GM12874 (cell line): ENCODE data around the gene RBM43.

Experiments
- TF ChIP-seq, protein P1 (sequence below): IDR thresholded peaks from 2 replicates; pipeline ENCODE4 v1.5.1; 2011; ENCODE audit warnings: low read depth, mild to moderate bottlenecking, control low read depth, low read length, moderate library complexity; ENCODE audit not compliant: insufficient read depth

Gene RBM43

DNA sequence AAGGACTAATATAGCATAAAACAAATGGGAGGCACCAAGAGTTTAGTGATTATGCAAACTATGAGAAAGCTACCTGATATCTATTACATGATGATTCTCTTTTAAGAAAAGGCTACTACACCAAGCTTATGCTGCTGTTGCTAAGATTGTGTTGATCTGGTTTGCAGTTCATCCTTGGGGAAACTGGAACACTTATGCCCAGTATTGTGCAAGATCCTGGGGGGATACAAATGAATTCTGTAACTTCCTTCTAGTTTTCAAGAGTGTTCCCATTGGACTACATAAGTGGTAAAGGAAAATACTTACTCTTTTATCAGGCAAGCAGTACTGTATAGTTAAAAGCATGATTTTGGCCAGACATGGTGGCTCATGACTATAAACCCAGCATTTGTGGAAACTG is 30.9 kb upstream of the RBM43 start:
- TF ChIP-seq, protein P1, sequence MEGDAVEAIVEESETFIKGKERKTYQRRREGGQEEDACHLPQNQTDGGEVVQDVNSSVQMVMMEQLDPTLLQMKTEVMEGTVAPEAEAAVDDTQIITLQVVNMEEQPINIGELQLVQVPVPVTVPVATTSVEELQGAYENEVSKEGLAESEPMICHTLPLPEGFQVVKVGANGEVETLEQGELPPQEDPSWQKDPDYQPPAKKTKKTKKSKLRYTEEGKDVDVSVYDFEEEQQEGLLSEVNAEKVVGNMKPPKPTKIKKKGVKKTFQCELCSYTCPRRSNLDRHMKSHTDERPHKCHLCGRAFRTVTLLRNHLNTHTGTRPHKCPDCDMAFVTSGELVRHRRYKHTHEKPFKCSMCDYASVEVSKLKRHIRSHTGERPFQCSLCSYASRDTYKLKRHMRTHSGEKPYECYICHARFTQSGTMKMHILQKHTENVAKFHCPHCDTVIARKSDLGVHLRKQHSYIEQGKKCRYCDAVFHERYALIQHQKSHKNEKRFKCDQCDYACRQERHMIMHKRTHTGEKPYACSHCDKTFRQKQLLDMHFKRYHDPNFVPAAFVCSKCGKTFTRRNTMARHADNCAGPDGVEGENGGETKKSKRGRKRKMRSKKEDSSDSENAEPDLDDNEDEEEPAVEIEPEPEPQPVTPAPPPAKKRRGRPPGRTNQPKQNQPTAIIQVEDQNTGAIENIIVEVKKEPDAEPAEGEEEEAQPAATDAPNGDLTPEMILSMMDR = no peak

DNA sequence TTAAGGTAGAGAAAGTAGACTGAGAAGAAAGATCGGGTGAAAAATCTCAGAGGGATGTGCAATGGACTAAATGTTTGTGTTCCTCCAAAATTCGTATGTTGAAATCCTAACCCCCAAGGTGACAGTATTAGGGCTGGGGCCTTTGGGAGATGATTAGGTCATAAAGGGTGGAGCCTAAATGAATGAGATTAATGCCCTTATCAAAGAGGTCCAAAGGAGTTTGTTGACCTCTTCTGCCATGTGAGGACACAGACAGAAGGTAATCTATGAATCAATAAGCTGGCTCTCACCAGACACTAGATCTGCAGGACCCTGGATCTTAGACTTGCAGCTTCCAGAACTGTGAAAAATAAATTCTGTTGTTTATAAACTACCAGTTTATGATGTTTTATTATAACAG is 30.5 kb upstream of the RBM43 start:
- TF ChIP-seq, protein P1 = no peak

DNA sequence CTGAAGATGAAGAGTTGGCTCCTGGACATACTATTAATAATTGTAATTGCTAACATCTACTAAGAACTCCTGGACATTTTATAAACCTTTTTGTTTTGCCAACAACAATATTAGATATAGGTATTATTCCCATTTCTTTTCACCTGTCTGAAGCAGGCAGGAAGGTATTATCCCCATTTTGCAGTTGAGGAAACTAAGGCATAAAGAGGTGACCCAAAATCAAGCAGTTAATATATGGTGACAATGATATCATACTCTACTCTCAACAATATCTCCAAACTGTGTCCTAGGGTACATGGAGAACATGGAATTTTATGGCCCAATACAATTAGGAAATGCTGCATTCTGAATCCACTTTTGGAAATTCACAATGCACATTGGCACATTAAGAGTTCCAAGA is 29.6 kb upstream of the RBM43 start:
- TF ChIP-seq, protein P1 = no peak

DNA sequence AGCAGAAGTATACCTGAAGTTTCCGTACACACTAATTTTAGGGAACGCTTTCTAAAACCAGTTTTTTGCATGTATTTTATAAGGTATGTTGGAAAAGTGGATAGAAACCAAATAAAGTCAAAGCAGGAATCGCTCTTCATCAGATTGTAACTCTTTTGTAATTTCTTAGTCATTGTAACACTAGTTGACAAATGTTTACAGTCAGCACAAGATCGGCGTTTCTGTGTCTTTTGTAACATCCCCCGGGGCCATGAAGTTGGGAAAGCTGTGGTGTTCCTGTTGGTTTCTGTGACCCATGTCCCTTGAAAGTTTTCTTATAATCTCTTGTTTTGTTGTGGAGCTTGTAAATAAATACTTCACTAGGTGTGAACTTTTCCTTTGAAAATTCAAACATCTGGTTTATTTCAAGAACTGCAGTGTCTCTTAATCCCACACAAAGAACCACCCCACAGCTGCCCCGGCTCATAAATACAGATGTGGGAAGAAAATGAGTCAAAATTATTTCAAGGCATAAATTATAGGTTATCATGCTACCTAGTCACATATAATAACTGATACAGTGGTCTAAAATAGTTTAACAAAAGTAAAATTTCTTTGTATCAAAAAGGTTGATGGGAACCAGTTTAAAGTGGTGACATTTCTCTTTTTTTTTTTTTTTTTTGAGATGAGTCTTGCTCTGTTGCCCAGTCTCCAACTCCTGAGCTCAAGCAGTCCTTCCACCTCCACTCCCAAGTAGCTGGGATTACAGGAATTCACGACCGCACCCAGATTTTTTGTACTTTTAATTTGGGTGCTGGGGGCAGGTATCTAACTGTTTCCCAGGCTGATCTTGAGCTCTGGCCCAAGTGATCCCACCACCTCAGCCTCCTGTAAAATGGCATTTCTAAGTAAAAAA is 28.6 kb upstream of the RBM43 start:
- TF ChIP-seq, protein P1 = no peak

DNA sequence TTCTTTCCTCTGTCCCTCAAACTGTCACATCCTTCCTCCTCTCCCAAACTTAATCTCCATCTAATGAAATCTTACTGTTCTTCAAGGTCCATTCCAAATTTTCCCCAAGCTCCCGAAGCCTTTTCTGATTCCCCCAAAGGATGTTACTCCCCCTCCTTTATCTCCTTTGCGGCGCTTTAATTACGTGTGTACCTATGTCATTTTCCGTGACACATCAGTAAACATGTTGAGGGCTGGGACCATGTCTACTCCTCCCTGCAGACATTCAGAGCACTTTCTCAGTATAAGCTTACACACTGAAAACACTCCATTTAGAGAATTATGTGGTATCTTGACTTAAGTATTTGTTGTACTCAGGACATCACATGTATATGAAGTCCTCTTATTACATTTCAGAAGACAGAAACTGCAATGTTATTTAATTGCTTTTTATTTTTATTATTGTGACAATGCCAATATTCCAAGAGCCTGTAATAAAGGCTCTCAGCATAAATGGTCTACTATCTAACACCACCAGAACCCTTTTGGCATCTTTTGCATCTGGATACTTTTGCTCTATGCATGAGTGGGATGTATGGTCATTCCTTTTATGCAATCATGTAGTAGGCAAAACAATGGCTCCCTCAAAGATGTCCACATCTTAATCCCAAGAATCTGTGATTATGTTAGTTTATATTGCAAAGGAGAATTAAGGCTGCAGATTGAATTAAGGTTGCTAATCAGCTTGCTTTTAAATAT is 26.0 kb upstream of the RBM43 start:
- TF ChIP-seq, protein P1 = no peak

DNA sequence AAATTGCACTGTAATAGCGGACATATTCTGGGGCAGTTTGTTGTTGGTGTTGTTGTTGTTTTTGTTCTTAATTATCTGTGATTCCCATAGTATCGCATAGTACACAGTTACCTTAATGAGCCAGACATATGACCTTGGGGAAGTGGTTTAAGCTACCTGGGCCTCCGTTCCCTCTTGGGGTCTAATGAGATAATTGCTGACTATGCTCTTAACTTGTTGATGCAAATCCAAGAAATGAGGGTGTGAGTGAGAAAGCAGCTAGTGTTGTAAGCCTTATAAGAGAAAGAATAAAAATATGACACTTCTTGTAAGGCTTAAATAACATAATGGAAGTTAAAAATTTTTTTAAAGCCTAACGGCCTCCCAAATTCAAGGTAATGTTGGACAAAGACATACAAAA is 20.7 kb upstream of the RBM43 start:
- TF ChIP-seq, protein P1 = no peak

DNA sequence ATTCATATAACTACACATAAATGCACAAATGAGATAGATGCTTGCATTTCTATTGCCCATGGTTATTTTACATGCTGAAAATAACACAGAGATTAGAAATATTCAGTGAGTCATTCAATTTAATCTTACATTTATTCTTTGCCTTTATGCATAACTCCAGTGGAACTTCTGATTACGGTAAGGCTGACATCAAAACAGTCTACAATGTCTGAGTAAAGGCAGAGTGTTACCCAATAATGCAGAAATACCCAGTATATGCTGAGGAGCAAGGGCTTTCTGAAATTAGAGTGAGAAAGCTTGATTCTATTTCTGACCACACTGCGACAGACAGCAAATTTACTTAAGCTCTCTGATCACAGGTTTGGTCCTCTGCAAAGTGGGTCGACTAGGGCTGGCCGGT is 18.6 kb upstream of the RBM43 start:
- TF ChIP-seq, protein P1 = no peak
